Measurements from ENCODE around the gene ZKSCAN1. TPM values are rescaled to one million over a fixed set of nuclear protein-coding genes. Genes with fewer than 3 reads are reported as not detected.
"Not testable (repeated sequence)": the region's sequence is repeated elsewhere in the genome, so short reads cannot be mapped to it uniquely, and the experiment has no call there.

ZKSCAN1 gene
- total RNA-seq, 1 experiment from 2014 or later, result 61.2 TPM

DNA sequence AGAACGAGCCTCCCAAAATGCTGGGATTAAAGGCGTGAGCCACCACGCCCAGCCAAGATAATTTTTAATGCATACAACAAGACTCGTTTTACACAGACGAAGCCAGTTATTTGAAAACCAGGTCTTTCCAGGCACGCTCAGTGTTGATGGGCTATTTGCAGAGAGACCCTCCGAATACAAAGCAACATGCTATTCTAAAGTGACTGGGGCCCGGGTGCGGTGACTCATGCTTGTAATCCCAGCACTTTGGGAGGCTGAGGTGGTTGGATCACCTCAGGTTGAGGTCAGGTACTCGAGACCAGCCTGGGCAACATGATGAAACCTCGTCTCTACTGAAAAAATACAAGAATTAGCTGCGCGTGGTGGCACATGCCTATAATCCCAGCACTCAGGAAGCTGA lies 38.8 kb upstream of the ZKSCAN1 start:
- Histone ChIP-seq H2AFZ (ENCODE audit: low read depth, low read length, poor library complexity, severe bottlenecking) (no peak overlapping the region), H3K36me3 (ENCODE audit: control insufficient read depth in 1 of 2, insufficient read depth in 2 of 2, low read length in 2 of 2) (no peaks in the 10 kb centered on the region), H3K4me1 (ENCODE audit: control insufficient read depth in 1 of 2, insufficient read depth in 2 of 2, low read length in 2 of 2) (no peaks in the 10 kb centered on the region), H3K9me3 (ENCODE audit: control insufficient read depth in 1 of 2, insufficient read depth in 1 of 2, low read depth in 1 of 2, low read length in 2 of 2) (no peaks in the 10 kb centered on the region), H3K4me2 (ENCODE audit: low read length) (no peak overlapping the region), H3K79me2 (ENCODE audit: insufficient read depth, low read length) (no peaks in the 10 kb centered on the region), H4K20me1 (ENCODE audit: insufficient read depth) (no peaks in the 10 kb centered on the region), H3K9me2 (ENCODE audit: insufficient read depth) (no peaks in the 10 kb centered on the region), H3K27ac (ENCODE audit: low read depth, low read length) (no peak overlapping the region), H3K4me3 (replicated peaks in 1 of 2; ENCODE audit: low read depth in 1 of 2, low read length in 2 of 2) (no peak overlapping the region), H3K9ac (ENCODE audit: low read length) (no peak overlapping the region), H3K27me3 (ENCODE audit: insufficient read depth, low read length) (no peaks in the 10 kb centered on the region)
- intact Hi-C loops (cut with micrococcal nuclease), result no loop called here
- CTCF ChIA-PET, result interaction anchor here (1.8 kb wide), 1 partner anchor 16 kb away, joined by 4 read pairs; no protein-coding TSS in a partner anchor
- POLR2A ChIA-PET, result no interaction called here
- TF ChIP-seq MAX (IDR thresholded peaks at IDR 0.05), result no peak
- TF ChIP-seq YY1 (IDR thresholded peaks at IDR 0.05; ENCODE audit: extremely low read depth, insufficient replicate concordance, low read depth, low read length), result no peak
- RAD21 ChIA-PET (ENCODE audit: low non-redundant PET in 1 of 2, low total read pairs in 2 of 2, uncharacterized antibody in 2 of 2, unreplicated experiment in 2 of 2), result no interaction called here
- ATAC-seq (no peak), DNase-seq (ENCODE audit: low read depth, low spot score) (no peak)
- no TSS peak for BruUV-seq (replicated peaks)

- intact Hi-C loops (cut with micrococcal nuclease); DNase-seq (ENCODE audit: low read depth, low spot score); H4K20me1 ChIP-seq (ENCODE audit: insufficient read depth); H3K27ac ChIP-seq (ENCODE audit: low read depth, low read length); H3K27me3 ChIP-seq (ENCODE audit: insufficient read depth, low read length); H3K4me1 ChIP-seq (ENCODE audit: control insufficient read depth in 1 of 2, insufficient read depth in 2 of 2, low read length in 2 of 2); H3K79me2 ChIP-seq (ENCODE audit: insufficient read depth, low read length); H3K4me2 ChIP-seq (ENCODE audit: low read length); BruUV-seq (replicated peaks); H3K9ac ChIP-seq (ENCODE audit: low read length); H3K9me2 ChIP-seq (ENCODE audit: insufficient read depth); H3K4me3 ChIP-seq (replicated peaks in 1 of 2; ENCODE audit: low read depth in 1 of 2, low read length in 2 of 2); H3K9me3 ChIP-seq (ENCODE audit: control insufficient read depth in 1 of 2, insufficient read depth in 1 of 2, low read depth in 1 of 2, low read length in 2 of 2); POLR2A ChIA-PET; H3K36me3 ChIP-seq (ENCODE audit: control insufficient read depth in 1 of 2, insufficient read depth in 2 of 2, low read length in 2 of 2): not testable (repeated sequence)
- RAD21 ChIA-PET (ENCODE audit: low non-redundant PET in 1 of 2, low total read pairs in 2 of 2, uncharacterized antibody in 2 of 2, unreplicated experiment in 2 of 2), result interaction anchor here in 1 of 2 experiments (1.0 kb wide), 1 partner anchor 73 kb away, joined by 3 read pairs; no protein-coding TSS in a partner anchor
- TF ChIP-seq, protein P1, sequence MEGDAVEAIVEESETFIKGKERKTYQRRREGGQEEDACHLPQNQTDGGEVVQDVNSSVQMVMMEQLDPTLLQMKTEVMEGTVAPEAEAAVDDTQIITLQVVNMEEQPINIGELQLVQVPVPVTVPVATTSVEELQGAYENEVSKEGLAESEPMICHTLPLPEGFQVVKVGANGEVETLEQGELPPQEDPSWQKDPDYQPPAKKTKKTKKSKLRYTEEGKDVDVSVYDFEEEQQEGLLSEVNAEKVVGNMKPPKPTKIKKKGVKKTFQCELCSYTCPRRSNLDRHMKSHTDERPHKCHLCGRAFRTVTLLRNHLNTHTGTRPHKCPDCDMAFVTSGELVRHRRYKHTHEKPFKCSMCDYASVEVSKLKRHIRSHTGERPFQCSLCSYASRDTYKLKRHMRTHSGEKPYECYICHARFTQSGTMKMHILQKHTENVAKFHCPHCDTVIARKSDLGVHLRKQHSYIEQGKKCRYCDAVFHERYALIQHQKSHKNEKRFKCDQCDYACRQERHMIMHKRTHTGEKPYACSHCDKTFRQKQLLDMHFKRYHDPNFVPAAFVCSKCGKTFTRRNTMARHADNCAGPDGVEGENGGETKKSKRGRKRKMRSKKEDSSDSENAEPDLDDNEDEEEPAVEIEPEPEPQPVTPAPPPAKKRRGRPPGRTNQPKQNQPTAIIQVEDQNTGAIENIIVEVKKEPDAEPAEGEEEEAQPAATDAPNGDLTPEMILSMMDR (IDR thresholded peaks at IDR 0.05 in 2 of 3, conservative IDR thresholded peaks at IDR 0.05 in 1 of 3; ENCODE audit: borderline replicate concordance in 1 of 3, insufficient read depth in 1 of 3, low read depth in 2 of 3, low read length in 2 of 3), result peak; percentile 36 to 67 (median 57); a peak in 4 of 6 replicates
- peak; percentile 54 for TF ChIP-seq RAD21 (IDR thresholded peaks at IDR 0.05; ENCODE audit: low read depth)
- CTCF ChIA-PET, result interaction anchor here (0.7 to 1.3 kb wide), 6 partner anchors 11 to 70 kb away, joined by 3 to 7 read pairs (median 4); partner anchors contain the start of gene GJC3
- H2AFZ ChIP-seq (ENCODE audit: low read depth, low read length, poor library complexity, severe bottlenecking), result peak overlapping the region; percentile 9
- ATAC-seq, result peak; percentile 95
These were observed 35.6 kb upstream of the ZKSCAN1 start for GRCh38 chr7:99979814-99980225.

DNA sequence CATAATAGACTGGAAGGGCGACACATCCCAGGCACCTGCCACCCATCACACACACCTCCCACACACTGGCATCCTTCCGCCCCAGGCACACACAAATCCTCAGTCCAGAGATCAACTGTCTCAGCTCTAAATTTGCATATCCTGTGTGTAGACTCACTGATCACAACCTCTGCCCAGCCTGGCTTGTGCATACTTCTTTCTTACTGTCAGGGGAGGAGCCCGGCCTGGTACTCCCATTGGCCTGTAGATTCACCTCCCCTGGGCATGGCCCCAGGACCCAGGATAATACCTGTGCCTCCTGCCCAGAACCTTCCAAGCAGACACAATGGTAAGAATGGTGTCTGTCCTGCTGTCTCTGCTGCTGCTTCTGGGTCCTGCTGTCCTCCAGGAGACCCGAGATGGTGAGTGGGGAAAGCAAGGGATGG lies 34.9 kb upstream of the ZKSCAN1 start:
- H2AFZ ChIP-seq (ENCODE audit: low read depth, low read length, poor library complexity, severe bottlenecking); BruUV-seq (replicated peaks); H3K4me3 ChIP-seq (replicated peaks in 1 of 2; ENCODE audit: low read depth in 1 of 2, low read length in 2 of 2); H3K9me3 ChIP-seq (ENCODE audit: control insufficient read depth in 1 of 2, insufficient read depth in 1 of 2, low read depth in 1 of 2, low read length in 2 of 2); RAD21 ChIA-PET (ENCODE audit: low non-redundant PET in 1 of 2, low total read pairs in 2 of 2, uncharacterized antibody in 2 of 2, unreplicated experiment in 2 of 2); H3K36me3 ChIP-seq (ENCODE audit: control insufficient read depth in 1 of 2, insufficient read depth in 2 of 2, low read length in 2 of 2); ATAC-seq; H4K20me1 ChIP-seq (ENCODE audit: insufficient read depth); H3K9ac ChIP-seq (ENCODE audit: low read length); H3K9me2 ChIP-seq (ENCODE audit: insufficient read depth); H3K27me3 ChIP-seq (ENCODE audit: insufficient read depth, low read length); POLR2A ChIA-PET; H3K4me1 ChIP-seq (ENCODE audit: control insufficient read depth in 1 of 2, insufficient read depth in 2 of 2, low read length in 2 of 2); H3K4me2 ChIP-seq (ENCODE audit: low read length); DNase-seq (ENCODE audit: low read depth, low spot score); intact Hi-C loops (cut with micrococcal nuclease); H3K79me2 ChIP-seq (ENCODE audit: insufficient read depth, low read length); H3K27ac ChIP-seq (ENCODE audit: low read depth, low read length): not testable (repeated sequence)
- CTCF ChIA-PET, result interaction anchor here (0.7 to 1.3 kb wide), 4 partner anchors 10 to 51 kb away, joined by 3 to 7 read pairs (median 6); partner anchors contain the start of gene GJC3
